OCI-LY3 (cell line): Measurements from ENCODE around the gene VCAN.

ENCODE experiments used
- H2AFZ ChIP-seq: fragments of 200-600, 300-600 bp; shearing (Covaris generic); 2 replicates; pipeline ENCODE4 v1.6.0; 2014; ENCODE audit warnings: antibody characterized with exemption, low read depth, low read length
- H3K27ac ChIP-seq: fragments of 200-600, 300-600 bp; sonication (generic); 2 replicates; pipeline ENCODE4 v1.5.1; 2014; ENCODE audit warnings: mild to moderate bottlenecking, low read length, moderate library complexity, mixed read lengths
- H3K27me3 ChIP-seq: fragments of 200-600, 300-600 bp; sonication (generic); 2 replicates; pipeline ENCODE4 v1.6.1; 2014; ENCODE audit warnings: low read depth, low read length, mixed read lengths
- H3K36me3 ChIP-seq: fragments of 200-600, 300-600 bp; sonication (generic); replicated peaks from 2 replicates; pipeline ENCODE3; 2014; ENCODE audit warnings: low read depth, low read length, mixed read lengths
- H3K4me1 ChIP-seq: fragments of 300-600, 200-600 bp; sonication (generic); 2 replicates; pipeline ENCODE4 v1.6.1; 2014; ENCODE audit warnings: low read length, mixed read lengths
- H3K4me2 ChIP-seq: fragments of 200-600, 300-600 bp; sonication (generic); 2 replicates; pipeline ENCODE4 v1.6.1; 2014; ENCODE audit warnings: low read length, mixed read lengths
- H3K4me3 ChIP-seq: fragments of 300-600, 200-600 bp; sonication (generic); 2 replicates; pipeline ENCODE4 v1.5.1; 2014; ENCODE audit warnings: antibody characterized with exemption, mild to moderate bottlenecking, low read length, moderate library complexity
- H3K79me2 ChIP-seq: fragments of 300-600, 200-600 bp; shearing (Covaris generic); 2 replicates; pipeline ENCODE4 v1.6.1; 2014; ENCODE audit warnings: mild to moderate bottlenecking, low read length, mixed read lengths
- H3K9ac ChIP-seq: fragments of 300-600, 200-600 bp; shearing (Covaris generic); 2 replicates; pipeline ENCODE4 v1.6.0; 2014; ENCODE audit warnings: mild to moderate bottlenecking, low read length, moderate library complexity
- H3K9me3 ChIP-seq: fragments of 200-600, 300-600 bp; shearing (Covaris generic); 2 replicates; pipeline ENCODE4 v1.6.1; 2014; ENCODE audit warnings: low read length, mixed read lengths; ENCODE audit not compliant: insufficient read depth
- H4K20me1 ChIP-seq: fragments of 200-600, 300-600 bp; sonication (generic); 2 replicates; pipeline ENCODE4 v1.6.1; 2016; ENCODE audit warnings: low read length, mixed read lengths; ENCODE audit not compliant: insufficient read depth
- EZH2phosphoT487 ChIP-seq: fragments of 200-600 bp; shearing (Covaris generic); IDR thresholded peaks from 2 replicates; pipeline ENCODE4 v1.6.1; 2018; ENCODE audit warnings: antibody characterized with exemption, mixed run types, low read depth
- TF ChIP-seq, protein P1 (sequence below): fragments of 200-600, 300-600 bp; sonication (generic); IDR thresholded peaks from 2 replicates; pipeline ENCODE4 v1.5.1; 2014; ENCODE audit warnings: antibody characterized with exemption, low read length, low read depth

VCAN gene

DNA sequence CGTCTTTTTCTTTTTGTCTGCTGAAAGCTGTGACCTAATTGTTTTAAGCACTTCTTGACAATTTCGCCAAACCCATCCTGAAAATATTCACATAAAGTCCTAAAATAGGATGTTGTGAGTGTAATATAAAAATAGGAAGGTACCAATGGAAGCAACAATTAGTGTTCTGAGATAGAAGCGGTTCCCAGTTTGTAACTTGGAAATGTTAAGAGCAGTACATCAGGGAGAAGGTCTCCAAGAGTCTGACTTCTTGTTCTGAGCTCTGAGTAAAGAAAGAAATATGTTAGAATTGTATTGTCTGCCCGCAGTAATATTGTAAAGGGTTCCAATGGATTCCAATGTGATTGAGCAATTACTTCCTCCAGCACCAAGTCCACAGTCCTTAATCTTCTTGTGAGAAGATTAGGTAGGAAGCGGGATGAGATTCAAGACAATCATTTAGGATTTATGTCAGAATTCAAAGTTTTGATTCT is 3.9 kb downstream of the VCAN start:
- no peak overlapping the region for H3K27ac ChIP-seq
- H3K79me2 ChIP-seq, result no peaks in the 10 kb centered on the region
- H3K9me3 ChIP-seq, result no peaks in the 10 kb centered on the region
- TF ChIP-seq, protein P1, sequence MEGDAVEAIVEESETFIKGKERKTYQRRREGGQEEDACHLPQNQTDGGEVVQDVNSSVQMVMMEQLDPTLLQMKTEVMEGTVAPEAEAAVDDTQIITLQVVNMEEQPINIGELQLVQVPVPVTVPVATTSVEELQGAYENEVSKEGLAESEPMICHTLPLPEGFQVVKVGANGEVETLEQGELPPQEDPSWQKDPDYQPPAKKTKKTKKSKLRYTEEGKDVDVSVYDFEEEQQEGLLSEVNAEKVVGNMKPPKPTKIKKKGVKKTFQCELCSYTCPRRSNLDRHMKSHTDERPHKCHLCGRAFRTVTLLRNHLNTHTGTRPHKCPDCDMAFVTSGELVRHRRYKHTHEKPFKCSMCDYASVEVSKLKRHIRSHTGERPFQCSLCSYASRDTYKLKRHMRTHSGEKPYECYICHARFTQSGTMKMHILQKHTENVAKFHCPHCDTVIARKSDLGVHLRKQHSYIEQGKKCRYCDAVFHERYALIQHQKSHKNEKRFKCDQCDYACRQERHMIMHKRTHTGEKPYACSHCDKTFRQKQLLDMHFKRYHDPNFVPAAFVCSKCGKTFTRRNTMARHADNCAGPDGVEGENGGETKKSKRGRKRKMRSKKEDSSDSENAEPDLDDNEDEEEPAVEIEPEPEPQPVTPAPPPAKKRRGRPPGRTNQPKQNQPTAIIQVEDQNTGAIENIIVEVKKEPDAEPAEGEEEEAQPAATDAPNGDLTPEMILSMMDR, result no peak
- TF ChIP-seq EZH2phosphoT487, result no peak
- no peaks in the 10 kb centered on the region for H3K36me3 ChIP-seq
- H3K4me2 ChIP-seq, result no peak overlapping the region
- no peak overlapping the region for H3K4me3 ChIP-seq
- no peaks in the 10 kb centered on the region for H3K4me1 ChIP-seq
- no peaks in the 10 kb centered on the region for H4K20me1 ChIP-seq
- no peaks in the 10 kb centered on the region for H3K27me3 ChIP-seq
- no peak overlapping the region for H3K9ac ChIP-seq
- H2AFZ ChIP-seq, result no peak overlapping the region

DNA sequence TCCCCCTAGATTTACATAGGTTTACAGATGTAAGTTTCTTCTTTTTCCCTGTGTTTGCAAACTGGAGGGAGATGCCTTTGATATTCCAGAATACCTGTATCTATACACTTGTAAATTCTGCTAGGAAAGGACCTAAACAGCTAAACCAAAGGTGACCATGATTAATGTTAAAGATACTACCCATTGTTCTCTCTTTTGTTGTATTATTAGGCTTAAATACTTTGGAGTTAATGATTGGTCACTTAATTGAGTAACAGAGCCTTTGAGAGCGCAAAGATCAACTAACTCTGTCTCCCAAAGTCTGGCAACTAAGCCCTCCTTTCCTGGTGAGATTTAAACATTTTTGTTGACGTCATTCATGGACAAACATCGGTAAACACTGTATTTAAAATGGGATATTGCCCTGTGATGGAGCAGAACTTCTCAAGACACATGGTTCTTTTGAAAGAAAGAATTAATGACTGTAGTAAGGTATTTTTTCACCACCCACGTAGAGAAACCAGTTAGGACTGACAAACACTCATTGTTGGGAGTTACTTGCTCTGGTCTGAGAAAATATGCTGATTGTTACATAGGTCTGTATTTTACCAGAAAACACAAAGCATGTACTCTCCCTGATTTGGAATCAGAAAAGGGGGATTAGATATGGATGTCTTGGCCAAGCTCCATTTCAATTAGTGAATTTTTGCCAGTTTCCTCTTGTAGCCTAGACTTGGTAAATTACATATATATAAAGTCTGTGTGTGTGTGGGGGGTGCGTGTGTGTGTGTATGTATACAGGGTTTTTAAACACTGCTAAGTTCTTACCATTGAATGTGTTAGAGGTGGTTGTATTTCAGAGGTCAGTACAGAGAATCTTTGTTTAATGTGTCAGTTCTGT is 4.6 kb downstream of the VCAN start:
- no peaks in the 10 kb centered on the region for H3K79me2 ChIP-seq

DNA sequence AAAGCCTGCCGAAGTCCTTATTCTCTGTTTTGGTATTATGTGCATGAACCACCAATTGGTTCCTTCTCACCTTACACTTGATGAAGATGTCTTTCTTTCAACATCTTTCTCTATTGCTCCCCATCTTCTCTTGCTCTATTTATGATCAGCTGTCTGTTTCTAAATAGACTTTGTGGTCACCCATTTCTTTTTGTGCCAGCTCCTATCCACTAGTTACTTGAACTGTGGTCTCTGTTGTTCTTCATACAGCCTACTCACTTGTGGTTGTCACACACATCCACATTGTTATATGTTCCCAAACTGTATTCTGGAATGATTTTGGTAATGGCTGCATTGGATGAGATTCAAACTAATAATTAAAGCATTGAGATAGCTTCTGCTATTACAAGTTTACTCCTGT is 11.4 kb downstream of the VCAN start:
- no peak overlapping the region for H3K9ac ChIP-seq
- H3K79me2 ChIP-seq, result no peaks in the 10 kb centered on the region
- H4K20me1 ChIP-seq, result no peaks in the 10 kb centered on the region
- no peaks in the 10 kb centered on the region for H3K9me3 ChIP-seq
- no peak overlapping the region for H3K27ac ChIP-seq
- no peak overlapping the region for H3K4me2 ChIP-seq
- no peak overlapping the region for H3K4me3 ChIP-seq
- TF ChIP-seq, protein P1, result no peak
- TF ChIP-seq EZH2phosphoT487, result no peak
- no peaks in the 10 kb centered on the region for H3K36me3 ChIP-seq
- no peak overlapping the region for H2AFZ ChIP-seq
- H3K4me1 ChIP-seq, result no peaks in the 10 kb centered on the region
- no peaks in the 10 kb centered on the region for H3K27me3 ChIP-seq

More for the DNA sequence above, 4.6 kb downstream of the VCAN start:
- no peak overlapping the region for H2AFZ ChIP-seq
- H3K4me2 ChIP-seq, result no peak overlapping the region
- TF ChIP-seq EZH2phosphoT487, result no peak
- TF ChIP-seq, protein P1, result no peak
- H3K9me3 ChIP-seq, result no peaks in the 10 kb centered on the region
- no peaks in the 10 kb centered on the region for H3K36me3 ChIP-seq
- H3K9ac ChIP-seq, result no peak overlapping the region
- no peak overlapping the region for H3K27ac ChIP-seq
- H4K20me1 ChIP-seq, result no peaks in the 10 kb centered on the region
- H3K4me1 ChIP-seq, result no peaks in the 10 kb centered on the region
- H3K27me3 ChIP-seq, result no peaks in the 10 kb centered on the region
- H3K4me3 ChIP-seq, result no peak overlapping the region

DNA sequence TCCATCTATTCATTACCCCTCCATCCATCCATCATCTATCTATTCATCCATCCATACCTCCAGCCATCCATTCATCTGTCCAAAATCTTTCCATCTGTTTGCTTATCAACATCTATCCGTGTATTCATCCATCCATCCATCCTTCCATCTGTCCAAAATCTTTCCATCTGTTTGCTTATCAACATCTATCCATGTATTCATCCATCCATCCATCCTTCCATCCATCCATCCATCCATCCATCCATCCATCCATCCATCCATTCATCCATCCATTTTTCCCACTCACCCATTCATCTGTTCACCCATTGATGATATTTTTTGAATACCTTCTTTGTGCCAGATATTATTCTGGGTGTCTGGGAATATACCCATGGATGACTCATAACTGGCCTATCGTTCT is 12.8 kb downstream of the VCAN start:
- H3K4me2 ChIP-seq, result no peak overlapping the region
- no peak overlapping the region for H3K27ac ChIP-seq
- H2AFZ ChIP-seq, result no peak overlapping the region
- H3K4me1 ChIP-seq, result no peaks in the 10 kb centered on the region
- H3K4me3 ChIP-seq, result no peak overlapping the region
- no peaks in the 10 kb centered on the region for H3K9me3 ChIP-seq
- no peaks in the 10 kb centered on the region for H3K79me2 ChIP-seq
- H4K20me1 ChIP-seq, result no peaks in the 10 kb centered on the region
- TF ChIP-seq EZH2phosphoT487, result no peak
- H3K27me3 ChIP-seq, result no peaks in the 10 kb centered on the region
- H3K9ac ChIP-seq, result no peak overlapping the region
- no peaks in the 10 kb centered on the region for H3K36me3 ChIP-seq
